ENCODE results near the gene GALNS. TPM values are rescaled to one million over a fixed set of nuclear protein-coding genes. Genes with fewer than 3 reads are reported as not detected.

The GALNS gene
- total and polyA plus RNA-seq, 4 donors: 6.8 to 20.6 (median 10.8) TPM

DNA sequence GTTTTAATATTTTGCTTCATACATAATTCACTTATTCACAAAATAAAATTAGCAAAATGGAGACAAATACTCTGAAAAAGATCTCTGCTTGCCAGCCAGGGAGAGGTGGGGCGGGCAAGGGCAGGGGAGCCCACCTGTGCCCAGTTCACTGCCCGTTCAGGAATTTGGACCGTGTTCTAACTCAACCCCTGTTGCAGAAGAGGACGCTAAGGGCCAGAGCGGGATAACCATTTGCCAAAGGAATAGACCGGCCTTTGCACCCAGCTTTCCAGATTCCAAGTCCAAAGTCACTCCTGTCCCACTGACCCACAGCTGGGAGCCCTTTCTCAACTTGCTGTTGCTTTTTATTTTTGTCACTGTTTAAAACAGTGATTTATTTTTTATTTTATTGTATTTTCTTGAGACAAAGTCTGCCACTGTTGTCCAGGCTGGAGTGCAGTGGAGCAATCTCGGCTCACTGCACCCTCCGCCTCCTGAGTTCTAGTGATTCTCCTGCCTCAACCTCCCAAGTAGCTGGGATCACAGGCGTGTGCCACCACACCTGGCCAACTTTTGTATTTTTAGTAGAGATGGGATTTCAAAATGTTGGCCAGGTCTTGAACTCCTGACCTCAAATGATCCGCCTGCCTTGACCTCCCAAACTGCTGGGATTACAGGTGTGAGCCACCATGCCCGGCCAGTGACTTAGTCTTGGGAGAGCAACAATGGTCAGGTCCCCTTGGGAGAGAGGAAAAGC lies 69.0 kb downstream of the GALNS start:
- H3K27me3 ChIP-seq (ENCODE audit: control insufficient read depth in 4 of 4, insufficient read depth in 4 of 4, low read length in 3 of 4): no peaks in the 10 kb centered on the region
- 41% methylated on average over 11 of the region's 11 CpGs for WGBS
- H3K4me3 ChIP-seq (ENCODE audit: low read depth in 1 of 3, low read length in 3 of 3): no peak overlapping the region
- H3K9me3 ChIP-seq (ENCODE audit: control insufficient read depth in 4 of 4, low read length in 3 of 4): no peaks in the 10 kb centered on the region
- H3K4me1 ChIP-seq (ENCODE audit: control insufficient read depth in 4 of 4, insufficient read depth in 4 of 4, low read length in 3 of 4): peaks cover 6 to 32% (median 24%) of the 10 kb centered on the region in 4 donors
- TF ChIP-seq, protein P1, sequence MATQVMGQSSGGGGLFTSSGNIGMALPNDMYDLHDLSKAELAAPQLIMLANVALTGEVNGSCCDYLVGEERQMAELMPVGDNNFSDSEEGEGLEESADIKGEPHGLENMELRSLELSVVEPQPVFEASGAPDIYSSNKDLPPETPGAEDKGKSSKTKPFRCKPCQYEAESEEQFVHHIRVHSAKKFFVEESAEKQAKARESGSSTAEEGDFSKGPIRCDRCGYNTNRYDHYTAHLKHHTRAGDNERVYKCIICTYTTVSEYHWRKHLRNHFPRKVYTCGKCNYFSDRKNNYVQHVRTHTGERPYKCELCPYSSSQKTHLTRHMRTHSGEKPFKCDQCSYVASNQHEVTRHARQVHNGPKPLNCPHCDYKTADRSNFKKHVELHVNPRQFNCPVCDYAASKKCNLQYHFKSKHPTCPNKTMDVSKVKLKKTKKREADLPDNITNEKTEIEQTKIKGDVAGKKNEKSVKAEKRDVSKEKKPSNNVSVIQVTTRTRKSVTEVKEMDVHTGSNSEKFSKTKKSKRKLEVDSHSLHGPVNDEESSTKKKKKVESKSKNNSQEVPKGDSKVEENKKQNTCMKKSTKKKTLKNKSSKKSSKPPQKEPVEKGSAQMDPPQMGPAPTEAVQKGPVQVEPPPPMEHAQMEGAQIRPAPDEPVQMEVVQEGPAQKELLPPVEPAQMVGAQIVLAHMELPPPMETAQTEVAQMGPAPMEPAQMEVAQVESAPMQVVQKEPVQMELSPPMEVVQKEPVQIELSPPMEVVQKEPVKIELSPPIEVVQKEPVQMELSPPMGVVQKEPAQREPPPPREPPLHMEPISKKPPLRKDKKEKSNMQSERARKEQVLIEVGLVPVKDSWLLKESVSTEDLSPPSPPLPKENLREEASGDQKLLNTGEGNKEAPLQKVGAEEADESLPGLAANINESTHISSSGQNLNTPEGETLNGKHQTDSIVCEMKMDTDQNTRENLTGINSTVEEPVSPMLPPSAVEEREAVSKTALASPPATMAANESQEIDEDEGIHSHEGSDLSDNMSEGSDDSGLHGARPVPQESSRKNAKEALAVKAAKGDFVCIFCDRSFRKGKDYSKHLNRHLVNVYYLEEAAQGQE (IDR thresholded peaks at IDR 0.05): peak; percentile 84
- TF ChIP-seq JUND (IDR thresholded peaks at IDR 0.05) (peak; percentile 40 to 75), NR2F2 (IDR thresholded peaks at IDR 0.05) (peak; percentile 92), FOXA1 (IDR thresholded peaks at IDR 0.05) (peak; percentile 45), TAF1 (conservative IDR thresholded peaks at IDR 0.05) (no peak), GABPA (IDR thresholded peaks at IDR 0.05 in 1 of 2, conservative IDR thresholded peaks at IDR 0.05 in 1 of 2) (peak in 1 of 2 donors; percentile 53), HNF4A (conservative IDR thresholded peaks at IDR 0.05) (peak; percentile 100), EGR1 (IDR thresholded peaks at IDR 0.05; ENCODE audit: low read depth in 2 of 2) (peak in 1 of 2 donors; percentile 69), ZBTB33 (IDR thresholded peaks at IDR 0.05) (no peak), YY1 (IDR thresholded peaks at IDR 0.05) (peak; percentile 66), FOXA2 (IDR thresholded peaks at IDR 0.05) (peak; percentile 34), ATF3 (IDR thresholded peaks at IDR 0.05) (peak; percentile 52), HNF4G (IDR thresholded peaks at IDR 0.05) (peak; percentile 99), RXRA (IDR thresholded peaks at IDR 0.05) (peak; percentile 98 to 99), SP1 (IDR thresholded peaks at IDR 0.05) (peak; percentile 97), MAX (IDR thresholded peaks at IDR 0.05) (peak; percentile 87), RAD21 (IDR thresholded peaks at IDR 0.05) (peak; percentile 43 to 57)
- TF ChIP-seq, protein P2, sequence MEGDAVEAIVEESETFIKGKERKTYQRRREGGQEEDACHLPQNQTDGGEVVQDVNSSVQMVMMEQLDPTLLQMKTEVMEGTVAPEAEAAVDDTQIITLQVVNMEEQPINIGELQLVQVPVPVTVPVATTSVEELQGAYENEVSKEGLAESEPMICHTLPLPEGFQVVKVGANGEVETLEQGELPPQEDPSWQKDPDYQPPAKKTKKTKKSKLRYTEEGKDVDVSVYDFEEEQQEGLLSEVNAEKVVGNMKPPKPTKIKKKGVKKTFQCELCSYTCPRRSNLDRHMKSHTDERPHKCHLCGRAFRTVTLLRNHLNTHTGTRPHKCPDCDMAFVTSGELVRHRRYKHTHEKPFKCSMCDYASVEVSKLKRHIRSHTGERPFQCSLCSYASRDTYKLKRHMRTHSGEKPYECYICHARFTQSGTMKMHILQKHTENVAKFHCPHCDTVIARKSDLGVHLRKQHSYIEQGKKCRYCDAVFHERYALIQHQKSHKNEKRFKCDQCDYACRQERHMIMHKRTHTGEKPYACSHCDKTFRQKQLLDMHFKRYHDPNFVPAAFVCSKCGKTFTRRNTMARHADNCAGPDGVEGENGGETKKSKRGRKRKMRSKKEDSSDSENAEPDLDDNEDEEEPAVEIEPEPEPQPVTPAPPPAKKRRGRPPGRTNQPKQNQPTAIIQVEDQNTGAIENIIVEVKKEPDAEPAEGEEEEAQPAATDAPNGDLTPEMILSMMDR (IDR thresholded peaks at IDR 0.05; ENCODE audit: low read depth, low read length, missing input control): no peak
- H3K9ac ChIP-seq (ENCODE audit: low read depth in 1 of 2, low read length in 2 of 2): no peak overlapping the region
- no peak for DNase-seq (ENCODE audit: low spot score)
- no peaks in the 10 kb centered on the region for H3K36me3 ChIP-seq (ENCODE audit: control insufficient read depth in 4 of 4, insufficient read depth in 3 of 4, low read depth in 1 of 4, low read length in 3 of 4)
- H3K27ac ChIP-seq (ENCODE audit: low read depth in 1 of 2, low read length in 2 of 2): peak overlapping the region; percentile 24 to 64
